Islet precursor cell (in vitro differentiated cells): ENCODE measurements around the gene RASAL3.

ENCODE experiments used
- DNase-seq: peaks from one replicate; pipeline ENCODE4 v3.0.0-alpha.2; 2018

The RASAL3 gene

GRCh38 chr19:15471639-15472101, 7.3 kb upstream of the RASAL3 start:
- DNase-seq, result no peak

GRCh38 chr19:15469513-15470297, 5.4 kb upstream of the RASAL3 start:
- no peak for DNase-seq

DNA sequence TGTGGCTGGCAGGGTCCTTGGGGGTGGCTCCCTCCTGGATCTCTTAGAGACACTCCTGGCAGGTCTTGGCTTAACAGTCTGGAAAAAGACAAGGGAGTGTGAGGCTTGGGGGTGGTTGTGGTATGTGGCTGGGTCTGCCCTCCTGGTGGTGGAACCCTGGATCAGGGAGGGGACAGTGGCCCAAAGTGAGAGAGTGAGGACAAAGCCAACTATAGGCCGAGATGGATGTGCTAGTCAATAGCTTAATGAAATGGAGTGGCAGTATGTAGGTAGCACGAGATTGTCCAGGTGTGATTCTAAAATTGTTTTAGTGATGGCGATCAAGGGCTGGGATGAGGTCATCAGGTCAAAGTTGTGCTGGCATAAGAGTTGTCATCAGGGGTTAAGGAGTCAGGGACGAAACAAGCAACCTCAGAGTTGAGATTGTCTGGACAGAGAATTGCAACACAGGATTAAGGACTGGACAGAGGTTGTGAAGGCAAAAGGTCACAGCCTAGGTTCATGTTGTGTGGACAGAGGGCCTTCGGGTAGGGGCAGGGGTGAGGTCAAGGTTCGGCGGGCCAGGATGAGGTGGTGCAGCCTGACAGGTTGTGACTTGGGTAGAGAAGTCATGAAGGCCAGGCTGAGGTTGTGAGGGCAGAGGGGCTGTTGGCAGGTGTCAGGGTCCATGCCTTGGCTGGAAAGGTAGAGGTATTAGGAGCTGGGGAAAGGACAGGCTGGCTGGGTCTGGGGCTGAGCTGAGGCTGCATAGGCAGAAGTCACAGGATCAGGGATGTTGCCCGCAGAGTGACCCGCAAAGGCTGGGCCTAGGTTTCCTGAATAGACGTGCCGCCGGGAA, 4.5 kb upstream of the RASAL3 start:
- DNase-seq, result no peak

DNA sequence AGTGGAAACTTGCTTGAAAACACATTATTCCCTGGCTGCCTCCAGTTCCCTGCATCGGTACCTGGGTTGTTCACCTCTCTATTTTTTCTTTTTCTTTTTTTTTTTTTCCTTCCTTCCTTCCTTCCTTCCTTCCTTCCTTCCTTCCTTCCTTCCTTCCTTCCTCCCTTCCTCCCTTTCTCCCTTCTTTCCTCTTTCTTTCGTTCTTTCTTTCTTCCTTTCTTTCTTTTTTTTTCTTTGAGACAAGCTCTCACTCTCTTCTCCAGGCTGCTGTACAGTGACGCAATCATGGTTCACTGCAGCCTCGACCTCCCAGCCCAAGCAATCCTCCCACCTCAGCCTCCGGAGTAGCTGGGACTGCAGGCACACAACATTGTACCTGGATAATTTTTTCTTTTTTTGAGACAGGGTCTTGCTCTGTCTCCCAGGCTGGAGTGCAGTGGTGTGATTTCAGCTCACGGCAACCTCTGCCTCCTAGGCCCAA, 3.4 kb upstream of the RASAL3 start:
- no peak for DNase-seq

- DNase-seq, result no peak
Measured at GRCh38 chr19:15466851-15467733, 2.7 kb upstream of the RASAL3 start.

GRCh38 chr19:15463861-15464371, 428 bp downstream of the RASAL3 start:
- no peak for DNase-seq

DNA sequence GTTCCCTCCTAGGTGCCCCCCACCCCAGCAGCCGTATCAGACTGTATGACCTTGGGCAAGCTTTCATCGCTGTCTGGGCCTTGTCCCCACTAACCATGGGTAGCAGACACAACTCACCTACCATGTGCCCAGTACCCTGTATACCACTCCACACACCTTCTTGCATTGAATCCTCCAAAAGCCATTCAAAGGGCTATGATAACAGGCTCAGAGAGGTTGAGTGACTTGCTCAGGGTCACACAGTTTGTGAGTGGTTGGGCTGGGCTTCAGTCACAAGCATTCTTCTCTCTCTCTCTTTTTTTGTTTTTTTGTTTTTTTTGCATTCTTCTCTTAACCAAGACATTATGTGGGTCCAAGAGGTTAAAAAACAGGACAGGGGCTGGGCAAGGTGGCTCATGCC, 2.6 kb downstream of the RASAL3 start:
- no peak for DNase-seq

- no peak for DNase-seq
Measured at GRCh38 chr19:15457701-15458484, 6.5 kb downstream of the RASAL3 start.

DNA sequence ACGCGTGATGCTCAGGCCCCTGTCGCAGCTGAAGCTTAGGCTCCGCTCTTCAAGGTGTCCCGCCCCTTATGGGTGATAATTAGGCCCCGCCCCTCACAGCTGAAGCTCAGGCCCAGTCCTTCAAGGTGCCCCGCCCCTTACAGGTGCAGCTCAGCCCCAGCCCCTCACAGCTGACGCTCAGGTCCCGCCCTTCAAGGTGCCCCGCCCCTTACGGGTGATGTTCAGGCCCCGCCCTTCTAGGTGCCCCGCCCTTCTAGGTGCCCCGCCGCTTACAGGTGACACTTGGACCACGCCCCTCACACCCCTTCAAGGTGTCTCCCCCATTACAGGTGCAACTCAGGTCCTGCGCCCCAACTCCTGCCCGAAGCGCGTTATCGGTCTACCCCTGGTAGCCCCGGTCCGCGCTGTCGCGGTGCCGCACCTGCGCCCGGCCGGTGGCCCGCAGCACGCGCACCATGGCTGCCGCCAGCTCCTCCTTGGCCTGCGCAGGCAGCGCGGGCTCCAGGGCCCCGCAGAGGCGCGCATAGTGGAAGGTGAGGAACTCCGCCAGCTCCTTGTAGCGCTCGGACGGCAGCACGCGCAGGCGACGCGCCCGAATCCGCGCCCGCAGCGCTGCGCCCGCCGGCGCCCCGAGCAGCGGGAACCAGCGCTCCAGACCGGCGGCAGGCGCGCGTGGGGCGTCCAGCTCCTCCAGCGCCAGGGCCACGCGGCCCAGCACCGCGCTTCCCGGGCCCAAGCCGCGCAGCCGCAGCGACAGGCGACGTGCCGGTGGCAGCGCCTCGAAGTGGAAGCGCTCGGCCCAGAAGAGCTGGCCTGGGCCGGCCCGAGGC, 7.3 kb downstream of the RASAL3 start:
- DNase-seq, result peak; percentile 74

DNA sequence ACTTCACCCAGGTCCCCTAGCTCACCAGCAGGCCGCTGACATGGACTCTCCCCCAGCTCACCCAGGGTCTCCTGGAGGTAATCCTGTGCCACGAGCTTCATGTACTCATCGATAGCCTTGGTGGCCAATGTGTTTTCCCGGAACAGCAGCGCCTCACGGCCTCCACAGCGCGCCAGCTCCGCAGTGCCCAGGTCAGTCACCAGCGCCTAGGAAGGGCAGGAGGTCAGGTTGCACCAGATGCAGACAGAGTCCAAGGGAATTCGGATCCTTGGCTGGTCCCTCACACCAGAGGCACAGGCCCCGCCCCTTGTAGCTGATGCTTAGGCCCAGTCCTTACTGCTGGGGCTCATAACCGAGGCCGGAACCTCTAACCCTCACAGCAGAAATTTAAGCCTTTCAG, 7.9 kb downstream of the RASAL3 start:
- no peak for DNase-seq

GRCh38 chr19:15455996-15456395, 8.3 kb downstream of the RASAL3 start:
- DNase-seq, result no peak

DNA sequence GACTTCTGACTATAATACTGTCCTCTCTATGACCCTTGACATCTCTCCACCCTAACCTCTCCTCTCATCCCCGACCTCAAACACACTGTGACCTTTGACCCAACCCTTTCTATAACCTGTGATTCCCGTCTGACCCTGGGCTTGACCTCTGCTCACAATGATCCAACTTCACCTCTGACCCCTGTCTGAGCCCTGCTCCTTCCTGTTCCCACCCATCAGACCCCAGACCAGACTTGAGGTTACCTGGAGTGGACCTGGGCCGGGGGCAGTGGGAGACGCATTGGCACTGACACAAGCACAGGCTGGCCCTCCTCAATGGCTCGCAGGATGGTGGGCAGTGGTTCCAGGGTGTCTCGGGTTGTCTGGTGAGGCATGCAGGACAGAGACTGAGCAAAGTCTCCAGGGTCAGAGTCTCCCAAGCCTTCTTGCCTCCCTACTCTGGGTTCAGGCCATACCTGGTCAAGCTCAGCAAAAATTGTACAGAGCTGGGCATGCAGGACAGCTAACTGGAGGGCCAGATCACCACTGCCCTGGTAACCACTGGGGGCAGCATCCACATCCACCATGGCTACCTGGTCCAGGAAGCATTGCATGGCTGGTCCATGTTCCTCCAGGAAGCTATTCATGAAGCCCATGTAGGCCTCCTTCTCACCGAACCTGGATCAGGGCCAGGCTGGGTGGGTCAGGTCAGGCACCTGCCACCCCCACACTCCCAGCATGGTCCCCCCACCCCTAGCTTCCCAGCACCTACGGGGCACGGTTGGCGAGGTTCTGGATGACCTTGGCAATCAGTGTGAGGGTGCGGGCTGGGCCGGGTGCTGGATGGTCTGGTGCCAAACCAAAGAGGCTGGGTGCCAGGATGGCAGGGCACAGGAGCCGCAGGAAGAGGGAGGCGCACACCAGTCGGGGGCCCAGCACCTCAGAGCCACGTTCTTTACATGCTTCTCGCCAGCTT, 10.2 kb downstream of the RASAL3 start:
- no peak for DNase-seq

- no peak for DNase-seq
Measured at GRCh38 chr19:15453091-15453578, 11.2 kb downstream of the RASAL3 start.

DNA sequence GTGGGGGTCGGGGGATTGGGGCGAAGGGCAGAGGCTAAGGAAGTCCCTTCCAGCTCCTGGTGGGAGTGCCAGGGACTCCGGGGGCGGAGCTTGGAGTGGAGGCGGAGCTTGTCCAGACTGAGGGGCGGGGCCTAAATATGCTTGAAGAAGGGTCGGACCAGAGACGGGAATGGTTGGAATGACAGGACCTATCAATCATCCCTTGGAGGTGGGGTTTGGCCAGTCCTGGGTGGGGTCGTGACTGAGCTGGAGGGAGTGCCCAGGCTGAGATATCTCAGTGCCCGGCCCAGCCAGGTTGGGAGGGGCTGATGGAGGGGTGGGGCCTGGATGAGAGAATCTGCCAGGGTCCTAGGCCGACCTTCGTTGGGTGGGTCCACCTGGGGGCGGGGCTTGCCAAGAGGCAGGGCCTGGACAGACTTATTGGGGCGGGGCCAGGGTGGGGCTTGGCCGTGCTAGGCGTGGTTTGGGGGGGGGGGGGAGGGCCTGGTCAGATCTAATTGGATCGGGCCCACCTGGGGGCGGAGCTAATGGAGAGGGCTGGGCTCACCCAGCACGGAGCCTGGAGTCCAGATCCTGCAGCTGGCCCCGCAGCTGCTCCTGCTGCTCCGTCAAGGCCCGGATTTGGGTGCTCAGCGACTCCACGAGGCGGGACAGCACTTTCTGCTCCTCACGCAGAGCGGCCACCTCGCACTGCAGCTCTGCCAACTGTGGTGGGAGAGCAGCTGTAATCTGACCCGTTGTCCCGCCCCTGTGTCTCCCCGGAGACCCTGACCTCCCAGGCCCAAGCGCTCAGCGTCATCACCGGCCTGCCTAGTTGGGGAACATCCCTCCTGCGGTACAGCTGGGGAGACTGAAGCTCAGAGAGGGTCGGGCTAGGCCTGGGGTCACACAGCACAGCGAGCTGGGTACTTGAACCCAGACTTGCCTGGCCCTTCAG, 12.0 kb downstream of the RASAL3 start:
- peak; percentile 94 for DNase-seq

GRCh38 chr19:15450528-15450890, 13.8 kb downstream of the RASAL3 start:
- no peak for DNase-seq

DNA sequence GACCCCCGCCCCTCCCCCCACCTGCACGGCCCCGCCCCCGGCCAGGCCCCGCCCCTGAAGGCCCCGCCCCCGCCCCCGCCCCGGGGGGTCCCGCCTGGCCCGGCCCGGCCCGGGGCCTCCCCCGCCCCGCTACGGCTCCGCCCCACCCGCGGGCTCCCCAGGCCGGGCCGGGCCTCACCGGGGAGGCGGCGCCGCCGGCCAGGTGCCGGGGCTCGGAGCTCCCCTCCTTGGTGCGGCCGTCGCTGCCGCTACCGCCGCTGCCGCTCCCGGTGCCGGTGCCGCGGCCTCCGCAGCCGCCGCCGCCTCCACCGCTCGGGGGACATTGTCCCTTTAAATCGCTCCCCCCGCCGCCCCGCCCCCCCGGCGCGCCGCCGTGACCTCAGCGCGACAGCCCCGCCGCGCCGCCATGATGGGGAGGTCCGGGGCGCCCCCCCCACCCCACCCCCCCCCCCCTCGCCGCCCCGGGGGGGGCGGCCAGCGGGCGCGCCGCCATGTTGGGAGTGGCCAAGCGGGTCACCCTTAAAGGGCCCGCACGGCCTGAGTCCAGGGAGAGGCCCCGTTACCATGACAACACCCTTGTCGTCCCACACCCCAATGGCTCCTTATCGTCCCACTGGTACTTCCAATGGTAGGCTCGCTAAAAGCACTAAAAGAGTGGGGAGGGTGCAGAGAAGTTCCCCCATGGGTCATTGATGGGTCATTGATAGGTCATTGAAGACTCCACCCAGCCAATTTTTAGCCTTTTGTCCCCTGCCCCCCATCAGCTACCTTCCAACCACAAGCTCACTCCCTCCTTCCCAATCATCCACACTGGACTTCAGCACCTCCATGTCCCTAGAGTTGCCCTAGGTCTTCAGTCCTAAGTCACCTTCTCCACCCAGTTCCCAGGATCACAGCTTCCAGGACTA, 14.5 kb downstream of the RASAL3 start, which contains the start of gene WIZ:
Gene WIZ (minus strand): TSS at position 337 of the 908 bp plus-strand sequence. CDS start 1,649 bp downstream, outside the sequence.
- DNase-seq, result peak; percentile 83
